Effector memory CD4-positive, alpha-beta T cell (primary cell): Measurements from ENCODE around the gene SYAP1.

Source experiments
- DNase-seq, 3 donors: peaks; one replicate each; pipeline ENCODE4 v3.0.0-alpha.2; 2020
- H3K27ac ChIP-seq: 2 replicates; pipeline ENCODE4 v1.7.0; 2013; ENCODE audit warnings: mild to moderate bottlenecking, low read length, moderate library complexity; ENCODE audit not compliant: insufficient read depth, poor library complexity, severe bottlenecking
- H3K27me3 ChIP-seq: replicated peaks from 2 replicates; pipeline ENCODE4 v1.7.0; 2013; ENCODE audit warnings: mild to moderate bottlenecking, low read length; ENCODE audit not compliant: insufficient read depth, control insufficient read depth, poor library complexity, severe bottlenecking
- H3K36me3 ChIP-seq: 2 replicates; pipeline ENCODE4 v1.7.0; 2013; ENCODE audit warnings: mild to moderate bottlenecking, low read length, moderate library complexity; ENCODE audit not compliant: control insufficient read depth, insufficient read depth
- H3K4me1 ChIP-seq: 2 replicates; pipeline ENCODE4 v1.7.0; 2013; ENCODE audit warnings: low read length, mild to moderate bottlenecking; ENCODE audit not compliant: control insufficient read depth, insufficient read depth, poor library complexity, severe bottlenecking
- H3K4me3 ChIP-seq: 2 replicates; pipeline ENCODE4 v1.7.0; 2013; ENCODE audit warnings: low read length, low read depth, mild to moderate bottlenecking; ENCODE audit not compliant: insufficient read depth, poor library complexity, severe bottlenecking
- H3K9me3 ChIP-seq: 2 replicates; pipeline ENCODE4 v1.7.0; 2013; ENCODE audit warnings: mild to moderate bottlenecking, low read length, moderate library complexity; ENCODE audit not compliant: control insufficient read depth

Gene SYAP1

DNA sequence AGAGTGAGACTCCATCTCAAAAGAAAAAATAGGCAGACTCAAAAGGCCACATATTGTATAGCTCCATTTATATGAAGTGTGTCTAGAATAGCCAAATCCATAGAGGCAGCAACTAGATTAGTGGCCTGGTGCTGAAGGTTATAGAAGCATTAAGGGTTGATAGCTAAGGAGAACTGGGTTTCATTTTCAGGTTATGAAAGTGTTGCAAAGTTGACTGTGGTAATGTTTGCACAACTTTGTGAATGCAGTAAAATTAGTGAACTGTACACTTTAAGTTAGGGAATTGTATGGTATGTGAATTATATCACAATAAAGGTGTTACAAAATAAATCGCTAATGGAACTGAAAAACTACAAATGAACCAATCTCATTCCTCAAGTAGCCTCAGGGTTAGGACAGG, 95.2 kb downstream of the SYAP1 start:
- H3K27me3 ChIP-seq, result no peaks in the 10 kb centered on the region

More for the DNA sequence above, 95.2 kb downstream of the SYAP1 start:
- Histone ChIP-seq H3K9me3 (no peaks in the 10 kb centered on the region), H3K4me1 (no peaks in the 10 kb centered on the region), H3K4me3 (no peak overlapping the region), H3K27ac (no peak overlapping the region), H3K36me3 (peaks cover 4% of the 10 kb centered on the region)
- DNase-seq, result no peak
